Measurements from ENCODE around the gene SLC2A9. TPM values are rescaled to one million over a fixed set of nuclear protein-coding genes. Genes with fewer than 3 reads are reported as not detected.

SLC2A9 gene
- total and polyA plus RNA-seq, 4 donors: 2.1 to 16.5 (median 9.5) TPM

DNA sequence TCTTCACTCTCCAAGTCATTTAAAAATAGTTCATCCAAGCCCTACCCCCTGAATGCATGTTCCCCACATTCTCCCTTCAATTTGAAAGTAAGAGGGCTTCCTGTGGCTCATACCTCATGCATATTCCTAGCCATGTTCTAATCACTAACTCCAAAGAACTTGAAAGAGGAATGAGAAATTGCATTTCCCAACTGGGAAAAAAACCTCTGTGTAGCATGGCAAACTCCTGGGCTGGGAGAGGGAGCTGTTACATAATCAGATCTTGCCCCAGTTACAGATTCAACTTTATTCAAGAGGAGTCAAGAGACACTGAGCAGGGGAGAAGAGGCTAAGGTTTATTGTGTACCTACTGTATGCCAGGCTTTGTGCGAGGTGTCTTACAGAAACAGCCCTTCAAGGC, 90.2 kb downstream of the SLC2A9 start:
- Histone ChIP-seq H3K27ac (ENCODE audit: low read depth in 1 of 2, low read length in 2 of 2) (no peak overlapping the region), H3K36me3 (ENCODE audit: control insufficient read depth in 1 of 2, insufficient read depth in 2 of 2, low read length in 1 of 2) (no peaks in the 10 kb centered on the region), H3K27me3 (ENCODE audit: control insufficient read depth in 1 of 2, insufficient read depth in 2 of 2, low read length in 1 of 2) (no peaks in the 10 kb centered on the region), H3K4me3 (ENCODE audit: low read length in 2 of 2) (no peak overlapping the region), H3K9me3 (ENCODE audit: control insufficient read depth, low read length) (no peaks in the 10 kb centered on the region), H3K4me1 (ENCODE audit: control insufficient read depth in 1 of 2, insufficient read depth in 2 of 2, low read length in 2 of 2) (peaks cover 0 to 2% of the 10 kb centered on the region in 2 donors)
- WGBS, 2 donors: 91% methylated on average over 1 of the region's 1 CpG
- DNase-seq: no peak
- intact Hi-C loops (cut with DNase I): no loop called here
- ATAC-seq (ENCODE audit: low FRiP score): no peak

DNA sequence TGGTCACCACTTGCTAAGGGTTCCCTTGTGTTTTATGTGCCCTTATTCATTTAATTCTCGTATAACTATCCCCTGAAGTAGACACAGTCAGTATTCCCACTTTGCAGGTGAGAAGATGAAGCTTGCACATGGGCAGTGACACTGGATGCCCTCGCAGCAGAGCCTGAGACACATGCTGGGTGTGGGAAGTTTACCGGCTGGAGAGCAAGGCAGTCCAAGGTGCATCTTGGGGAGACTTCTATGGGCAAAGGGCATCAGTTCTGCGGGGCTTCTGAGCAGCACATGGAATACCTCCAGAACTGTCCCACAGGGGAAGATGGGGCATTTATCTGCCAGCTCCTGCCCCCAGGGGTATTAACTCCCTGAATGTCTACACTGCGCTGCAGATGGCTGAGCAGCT, 92.2 kb downstream of the SLC2A9 start:
- ATAC-seq (ENCODE audit: low FRiP score) (no peak), DNase-seq (no peak)
- no peak overlapping the region for H3K27ac ChIP-seq (ENCODE audit: low read depth in 1 of 2, low read length in 2 of 2)
- H3K4me3 ChIP-seq (ENCODE audit: low read length in 2 of 2): no peak overlapping the region
- WGBS, 2 donors: 90 to 91% methylated on average over 5 of the region's 5 CpGs
- no peaks in the 10 kb centered on the region for H3K9me3 ChIP-seq (ENCODE audit: control insufficient read depth, low read length)
- intact Hi-C loops (cut with DNase I): no loop called here
- H3K36me3 ChIP-seq (ENCODE audit: control insufficient read depth in 1 of 2, insufficient read depth in 2 of 2, low read length in 1 of 2): no peaks in the 10 kb centered on the region
- H3K4me1 ChIP-seq (ENCODE audit: control insufficient read depth in 1 of 2, insufficient read depth in 2 of 2, low read length in 2 of 2): peaks cover 0 to 2% of the 10 kb centered on the region in 2 donors
- no peaks in the 10 kb centered on the region for H3K27me3 ChIP-seq (ENCODE audit: control insufficient read depth in 1 of 2, insufficient read depth in 2 of 2, low read length in 1 of 2)

DNA sequence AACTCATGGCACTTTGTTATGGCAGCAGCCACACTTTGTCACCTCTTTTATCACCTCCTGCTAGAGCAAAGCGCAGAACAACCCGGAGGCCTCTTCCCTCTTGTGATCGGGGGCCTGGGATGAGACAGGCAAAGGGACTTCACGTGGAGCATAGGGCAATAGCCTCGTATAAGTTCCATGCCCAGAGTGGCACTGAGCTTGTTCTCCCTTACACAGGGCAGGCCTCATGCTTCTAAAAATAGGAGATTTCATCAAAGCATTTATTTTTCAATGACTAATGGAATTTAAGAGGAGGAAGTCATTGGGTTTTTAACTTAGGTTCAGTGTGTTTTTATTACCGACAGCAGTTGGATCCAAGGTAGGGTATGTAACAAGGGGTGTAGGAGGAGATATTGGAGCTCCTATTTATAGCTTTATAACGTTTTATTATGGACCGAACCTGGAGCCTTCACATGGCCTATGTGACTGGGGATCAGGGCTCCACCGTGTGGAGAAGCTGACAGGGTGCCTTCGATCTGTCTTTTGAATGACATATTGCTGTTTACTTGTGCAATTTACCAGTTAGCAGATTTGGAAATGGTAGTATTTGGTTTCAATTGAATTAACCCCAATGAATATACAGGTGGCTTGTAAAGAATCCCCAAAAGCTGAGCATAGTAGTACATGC, 93.8 kb downstream of the SLC2A9 start:
- no peak overlapping the region for H3K4me3 ChIP-seq (ENCODE audit: low read length in 2 of 2)
- DNase-seq (no peak), ATAC-seq (ENCODE audit: low FRiP score) (no peak)
- intact Hi-C loops (cut with DNase I): loop anchor here in 1 of 2 donors (2.0 kb wide), 1 partner anchor 79 kb away; no protein-coding TSS in a partner anchor
- H3K36me3 ChIP-seq (ENCODE audit: control insufficient read depth in 1 of 2, insufficient read depth in 2 of 2, low read length in 1 of 2): no peaks in the 10 kb centered on the region
- H3K27me3 ChIP-seq (ENCODE audit: control insufficient read depth in 1 of 2, insufficient read depth in 2 of 2, low read length in 1 of 2): no peaks in the 10 kb centered on the region
- 38 to 39% methylated on average over 10 of the region's 10 CpGs for WGBS, 2 donors
- H3K9me3 ChIP-seq (ENCODE audit: control insufficient read depth, low read length): no peaks in the 10 kb centered on the region
- H3K27ac ChIP-seq (ENCODE audit: low read depth in 1 of 2, low read length in 2 of 2): no peak overlapping the region
- peaks cover 0 to 2% of the 10 kb centered on the region in 2 donors for H3K4me1 ChIP-seq (ENCODE audit: control insufficient read depth in 1 of 2, insufficient read depth in 2 of 2, low read length in 2 of 2)

DNA sequence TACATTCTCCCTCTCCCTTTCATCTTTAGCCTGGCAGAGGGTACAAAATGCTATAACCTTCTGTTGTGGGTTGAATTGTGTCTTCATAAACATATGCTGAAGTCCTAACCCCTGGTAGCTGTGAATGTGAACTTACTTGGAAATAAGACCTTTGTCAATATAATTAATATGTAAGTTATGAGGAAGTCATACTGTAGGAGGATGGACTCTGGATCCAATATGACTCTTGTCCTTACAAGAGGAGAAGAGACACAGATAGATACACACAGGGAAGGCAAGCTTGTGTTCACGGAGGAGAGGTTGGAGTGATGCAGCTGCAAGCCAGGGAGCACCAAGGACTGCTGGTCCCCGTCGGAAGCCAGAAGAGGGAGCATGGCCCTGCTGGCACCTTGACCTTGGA, 94.7 kb downstream of the SLC2A9 start:
- Histone ChIP-seq H3K36me3 (ENCODE audit: control insufficient read depth in 1 of 2, insufficient read depth in 2 of 2, low read length in 1 of 2) (no peaks in the 10 kb centered on the region), H3K9me3 (ENCODE audit: control insufficient read depth, low read length) (no peaks in the 10 kb centered on the region), H3K4me1 (ENCODE audit: control insufficient read depth in 1 of 2, insufficient read depth in 2 of 2, low read length in 2 of 2) (peaks cover 0 to 2% of the 10 kb centered on the region in 2 donors), H3K4me3 (ENCODE audit: low read length in 2 of 2) (no peak overlapping the region), H3K27ac (ENCODE audit: low read depth in 1 of 2, low read length in 2 of 2) (no peak overlapping the region), H3K27me3 (ENCODE audit: control insufficient read depth in 1 of 2, insufficient read depth in 2 of 2, low read length in 1 of 2) (no peaks in the 10 kb centered on the region)
- no peak for DNase-seq
- WGBS, 2 donors: 93 to 94% methylated on average over 3 of the region's 3 CpGs
- intact Hi-C loops (cut with DNase I): loop anchor here in 1 of 2 donors (2.0 kb wide), 1 partner anchor 80 kb away; no protein-coding TSS in a partner anchor
- no peak for ATAC-seq (ENCODE audit: low FRiP score)

DNA sequence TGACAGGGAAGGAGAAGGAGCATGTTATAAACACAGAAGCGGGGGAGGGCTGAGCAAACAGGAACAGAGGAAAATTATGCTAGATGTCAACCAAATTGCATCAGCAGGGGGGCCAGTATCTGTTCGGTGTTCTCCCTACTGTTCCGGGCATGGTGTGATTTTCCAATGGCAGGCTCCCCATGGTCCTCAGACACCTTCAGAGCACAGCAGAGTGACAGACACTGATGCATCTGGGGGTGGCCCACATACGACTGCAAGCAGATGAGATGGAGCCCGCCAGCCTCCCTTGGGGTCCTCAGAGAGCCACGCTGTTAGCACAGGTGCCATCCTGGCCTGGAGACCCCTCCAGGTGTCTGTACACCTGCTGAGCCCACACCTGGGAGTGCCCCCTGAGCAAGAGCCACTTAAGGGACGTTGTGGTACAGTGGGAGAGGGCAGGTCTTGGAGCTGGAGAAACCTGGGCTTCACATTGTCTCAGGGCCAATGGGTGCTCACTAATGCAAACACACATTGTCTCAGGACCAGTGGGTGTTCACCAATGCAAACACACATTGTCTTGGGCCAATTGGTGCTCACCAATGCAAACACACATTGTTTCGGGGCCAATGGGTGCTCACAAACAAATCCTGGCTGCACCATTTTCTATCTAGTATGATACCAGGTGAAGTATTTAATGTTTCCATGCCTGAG, 95.4 kb downstream of the SLC2A9 start:
- H3K27me3 ChIP-seq (ENCODE audit: control insufficient read depth in 1 of 2, insufficient read depth in 2 of 2, low read length in 1 of 2): no peaks in the 10 kb centered on the region
- H3K36me3 ChIP-seq (ENCODE audit: control insufficient read depth in 1 of 2, insufficient read depth in 2 of 2, low read length in 1 of 2): no peaks in the 10 kb centered on the region
- no peaks in the 10 kb centered on the region for H3K9me3 ChIP-seq (ENCODE audit: control insufficient read depth, low read length)
- intact Hi-C loops (cut with DNase I): loop anchor here in 1 of 2 donors (2.0 kb wide), 1 partner anchor 81 kb away; no protein-coding TSS in a partner anchor
- H3K27ac ChIP-seq (ENCODE audit: low read depth in 1 of 2, low read length in 2 of 2): no peak overlapping the region
- H3K4me3 ChIP-seq (ENCODE audit: low read length in 2 of 2): no peak overlapping the region
- no peak for ATAC-seq (ENCODE audit: low FRiP score)
- 87 to 88% methylated on average over 8 of the region's 8 CpGs for WGBS, 2 donors
- peaks cover 0 to 2% of the 10 kb centered on the region in 2 donors for H3K4me1 ChIP-seq (ENCODE audit: control insufficient read depth in 1 of 2, insufficient read depth in 2 of 2, low read length in 2 of 2)
- no peak for DNase-seq

DNA sequence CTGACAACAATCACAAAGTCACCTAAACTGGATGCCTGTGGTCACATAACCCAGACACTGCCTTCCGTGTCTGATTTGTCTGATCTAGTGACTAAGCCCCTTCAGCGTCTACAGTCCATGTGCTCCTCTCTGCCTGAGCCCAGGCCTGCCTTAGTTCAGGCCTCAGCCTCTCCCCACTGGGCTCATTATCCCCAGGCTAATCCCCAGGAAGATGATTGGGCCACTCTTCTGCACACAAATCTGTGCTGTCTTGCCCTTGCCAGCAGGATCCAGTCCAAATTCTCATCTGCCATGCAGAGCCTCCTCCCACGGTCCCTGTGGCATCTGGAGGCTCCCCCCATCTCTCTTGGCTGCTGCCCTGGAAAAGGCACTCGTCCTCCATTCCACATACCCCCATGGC, 96.5 kb downstream of the SLC2A9 start:
- Histone ChIP-seq H3K27ac (ENCODE audit: low read depth in 1 of 2, low read length in 2 of 2) (no peak overlapping the region), H3K27me3 (ENCODE audit: control insufficient read depth in 1 of 2, insufficient read depth in 2 of 2, low read length in 1 of 2) (no peaks in the 10 kb centered on the region), H3K4me1 (ENCODE audit: control insufficient read depth in 1 of 2, insufficient read depth in 2 of 2, low read length in 2 of 2) (peaks cover 0 to 2% of the 10 kb centered on the region in 2 donors), H3K4me3 (ENCODE audit: low read length in 2 of 2) (no peak overlapping the region), H3K9me3 (ENCODE audit: control insufficient read depth, low read length) (no peaks in the 10 kb centered on the region), H3K36me3 (ENCODE audit: control insufficient read depth in 1 of 2, insufficient read depth in 2 of 2, low read length in 1 of 2) (no peaks in the 10 kb centered on the region)
- 64% methylated on average over 4 of the region's 4 CpGs for WGBS, 2 donors
- intact Hi-C loops (cut with DNase I): no loop called here
- DNase-seq (no peak), ATAC-seq (ENCODE audit: low FRiP score) (no peak)

DNA sequence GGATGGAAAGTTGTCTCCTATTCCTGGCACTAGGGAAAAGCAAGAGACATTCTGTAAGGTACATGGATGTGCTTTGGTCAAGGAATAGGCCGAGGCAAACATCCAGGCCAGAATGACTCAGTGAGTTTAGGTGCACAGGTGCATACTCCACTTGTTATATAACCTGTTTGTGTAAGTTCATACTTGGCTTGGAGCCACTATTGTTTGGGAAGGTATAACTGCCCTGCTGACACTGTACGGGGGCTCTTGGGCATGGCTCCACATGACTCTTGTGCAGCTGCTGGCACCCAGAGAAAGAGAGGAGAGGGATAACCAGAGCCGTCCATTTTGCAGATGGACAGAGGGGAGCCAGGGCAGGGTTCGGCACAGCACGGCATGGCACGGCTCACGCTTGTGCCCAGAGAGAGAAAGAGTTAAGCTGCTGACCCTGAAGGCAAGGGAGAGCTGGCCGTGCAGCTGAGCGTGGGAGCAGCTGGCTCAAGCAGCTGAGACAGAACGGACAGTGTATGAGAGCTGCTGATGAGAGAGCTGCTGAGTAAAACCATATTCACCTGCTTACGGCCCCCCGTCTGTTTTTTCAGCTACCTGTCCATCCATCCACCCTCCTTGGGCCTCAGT, 98.0 kb downstream of the SLC2A9 start:
- Histone ChIP-seq H3K27ac (ENCODE audit: low read depth in 1 of 2, low read length in 2 of 2) (no peak overlapping the region), H3K27me3 (ENCODE audit: control insufficient read depth in 1 of 2, insufficient read depth in 2 of 2, low read length in 1 of 2) (no peaks in the 10 kb centered on the region), H3K9me3 (ENCODE audit: control insufficient read depth, low read length) (no peaks in the 10 kb centered on the region), H3K4me3 (ENCODE audit: low read length in 2 of 2) (no peak overlapping the region), H3K4me1 (ENCODE audit: control insufficient read depth in 1 of 2, insufficient read depth in 2 of 2, low read length in 2 of 2) (peaks cover 0 to 2% of the 10 kb centered on the region in 2 donors), H3K36me3 (ENCODE audit: control insufficient read depth in 1 of 2, insufficient read depth in 2 of 2, low read length in 1 of 2) (no peaks in the 10 kb centered on the region)
- WGBS, 2 donors: 73 to 74% methylated on average over 12 of the region's 12 CpGs
- DNase-seq (no peak), ATAC-seq (ENCODE audit: low FRiP score) (no peak)
- intact Hi-C loops (cut with DNase I): no loop called here

DNA sequence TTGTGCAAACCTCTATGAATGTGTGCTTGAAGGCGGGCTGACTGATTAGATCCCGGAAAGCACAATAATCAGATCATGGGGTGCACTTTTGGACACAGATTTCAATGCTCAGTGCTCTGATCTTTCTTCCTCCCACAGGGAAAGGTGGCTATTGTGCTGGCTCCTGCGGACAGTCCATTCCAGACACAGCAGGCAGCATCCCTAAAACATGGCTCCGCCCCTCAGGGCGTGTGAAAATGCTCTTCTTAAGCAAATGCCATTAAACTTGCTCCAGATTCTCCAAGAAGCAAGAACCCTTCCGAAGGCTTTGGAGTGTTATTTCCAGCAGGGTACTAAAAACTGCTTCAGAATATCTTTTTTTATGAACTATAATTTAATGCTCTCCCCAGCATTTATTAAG, 100.0 kb downstream of the SLC2A9 start:
- H3K27ac ChIP-seq (ENCODE audit: low read depth in 1 of 2, low read length in 2 of 2): no peak overlapping the region
- H3K27me3 ChIP-seq (ENCODE audit: control insufficient read depth in 1 of 2, insufficient read depth in 2 of 2, low read length in 1 of 2): no peaks in the 10 kb centered on the region
- H3K4me3 ChIP-seq (ENCODE audit: low read length in 2 of 2): no peak overlapping the region
- H3K36me3 ChIP-seq (ENCODE audit: control insufficient read depth in 1 of 2, insufficient read depth in 2 of 2, low read length in 1 of 2): no peaks in the 10 kb centered on the region
- WGBS, 2 donors: 49 to 55% methylated on average over 6 of the region's 6 CpGs
- ATAC-seq (ENCODE audit: low FRiP score) (no peak), DNase-seq (no peak)
- intact Hi-C loops (cut with DNase I): no loop called here
- H3K4me1 ChIP-seq (ENCODE audit: control insufficient read depth in 1 of 2, insufficient read depth in 2 of 2, low read length in 2 of 2): no peaks in the 10 kb centered on the region
- no peaks in the 10 kb centered on the region for H3K9me3 ChIP-seq (ENCODE audit: control insufficient read depth, low read length)
